ENCODE data around the gene GMNC.
"Not testable (repeated sequence)": the region's sequence is repeated elsewhere in the genome, so short reads cannot be mapped to it uniquely, and the experiment has no call there.

The GMNC gene

DNA sequence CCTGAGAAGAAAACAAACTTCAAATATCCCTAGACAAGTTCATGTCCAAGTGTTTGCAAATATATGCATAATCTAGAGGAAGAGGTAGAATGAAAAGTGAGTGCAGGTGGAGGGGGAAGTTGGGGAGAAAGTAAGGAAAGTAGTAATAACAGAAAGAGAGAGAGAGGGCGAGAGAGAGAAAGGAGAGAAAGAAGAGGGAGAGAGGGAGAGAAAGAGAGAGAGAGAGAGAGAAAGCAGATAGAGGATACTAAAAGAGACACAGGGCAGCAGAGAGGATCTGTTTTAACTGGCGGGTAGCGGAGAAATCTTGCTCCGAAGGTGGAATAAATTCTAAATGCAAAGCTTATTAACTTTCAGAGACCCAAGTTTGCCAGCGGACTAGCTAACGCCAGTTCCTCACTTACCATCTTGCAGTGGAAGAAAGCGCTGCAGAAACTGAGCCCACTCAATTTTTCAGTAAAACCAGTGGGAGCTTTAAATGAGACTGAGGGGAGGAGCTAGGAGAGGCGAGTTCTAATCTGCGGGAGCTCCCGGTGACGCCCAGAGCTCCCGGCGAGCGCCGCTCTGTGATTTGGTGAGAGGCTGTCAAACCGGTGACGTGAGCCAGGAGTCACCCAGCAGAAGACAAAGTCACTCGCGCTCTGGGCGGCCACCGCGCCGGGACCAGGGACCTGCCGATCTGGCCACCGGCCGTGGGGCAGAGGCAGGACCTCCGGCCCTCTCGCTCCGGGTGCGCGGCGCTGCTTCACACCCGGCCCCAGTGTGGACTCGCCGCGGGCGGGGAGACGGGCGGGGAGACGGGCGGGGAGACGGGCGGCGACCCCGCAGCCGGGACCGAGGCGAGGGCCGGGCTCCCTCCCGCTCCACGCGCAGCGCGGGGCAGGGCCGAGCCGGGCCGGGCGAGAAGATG is at the start of gene GMNC:
Gene GMNC, minus strand, starts transcription at position 486 of the 910 bp plus-strand sequence. Its CDS starts 79 bp downstream, at position 407.
- peak; percentile 20 for DNase-seq

DNA sequence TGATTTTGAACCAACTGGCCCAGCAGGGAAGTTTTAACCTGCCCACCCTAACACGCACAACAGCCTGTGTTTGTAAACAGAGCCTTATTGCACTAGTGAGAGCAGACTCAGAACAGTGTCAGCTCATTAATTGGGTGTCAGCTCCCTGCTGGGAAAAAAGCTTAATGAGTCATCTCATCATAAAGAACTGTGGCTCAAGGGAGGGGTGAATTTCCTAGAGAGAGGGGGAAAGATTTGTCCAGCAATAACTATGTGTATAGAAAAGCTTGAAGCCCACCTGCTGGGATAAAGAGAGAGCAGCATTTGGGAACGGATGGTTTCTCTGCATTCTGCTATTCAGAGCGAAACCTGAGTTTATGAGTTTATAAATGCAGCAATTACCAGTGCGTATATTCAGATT is 48.9 kb upstream of the GMNC start:
- no peak for DNase-seq

DNA sequence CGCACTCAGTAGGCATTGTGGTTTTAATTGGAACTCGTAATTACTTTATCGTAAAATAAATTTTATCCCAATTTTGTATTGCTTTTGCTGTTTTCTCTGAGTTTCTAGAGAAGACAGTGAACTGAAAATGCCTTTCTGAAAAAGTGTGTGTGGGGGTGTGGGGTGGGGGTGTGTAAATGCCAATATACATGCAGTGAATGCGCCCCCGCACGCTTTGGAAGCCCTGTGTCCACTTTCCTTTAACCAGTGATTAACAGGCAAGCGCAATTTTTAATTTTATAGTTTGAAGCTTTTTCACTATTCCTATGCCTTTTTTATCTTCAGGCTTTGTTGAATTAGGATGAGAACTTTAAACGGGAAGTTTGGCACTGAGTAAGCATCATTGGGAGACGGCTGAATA is 47.4 kb upstream of the GMNC start:
- no peak for DNase-seq

DNA sequence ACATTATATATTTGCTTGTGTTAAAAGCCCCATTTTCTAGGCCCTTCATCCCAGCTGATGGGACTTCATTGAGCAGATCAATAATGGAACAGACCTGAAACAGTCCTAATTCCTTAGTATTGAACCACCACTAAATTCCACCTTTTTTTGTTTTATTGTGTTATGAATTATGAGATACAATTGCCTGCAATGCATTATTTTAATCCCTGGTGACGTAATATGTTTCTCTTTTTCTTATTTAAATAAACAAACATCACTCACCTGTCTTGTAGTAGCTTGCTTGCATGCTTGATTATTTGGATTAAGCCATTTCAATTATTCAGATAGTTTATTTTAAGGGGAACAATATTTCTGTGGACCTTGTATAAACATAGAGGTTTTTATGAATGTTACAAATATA is 40.7 kb upstream of the GMNC start:
- no peak for DNase-seq

GRCh38 chr3:190902292-190902691 is 39.8 kb upstream of the GMNC start:
- no peak for DNase-seq

DNA sequence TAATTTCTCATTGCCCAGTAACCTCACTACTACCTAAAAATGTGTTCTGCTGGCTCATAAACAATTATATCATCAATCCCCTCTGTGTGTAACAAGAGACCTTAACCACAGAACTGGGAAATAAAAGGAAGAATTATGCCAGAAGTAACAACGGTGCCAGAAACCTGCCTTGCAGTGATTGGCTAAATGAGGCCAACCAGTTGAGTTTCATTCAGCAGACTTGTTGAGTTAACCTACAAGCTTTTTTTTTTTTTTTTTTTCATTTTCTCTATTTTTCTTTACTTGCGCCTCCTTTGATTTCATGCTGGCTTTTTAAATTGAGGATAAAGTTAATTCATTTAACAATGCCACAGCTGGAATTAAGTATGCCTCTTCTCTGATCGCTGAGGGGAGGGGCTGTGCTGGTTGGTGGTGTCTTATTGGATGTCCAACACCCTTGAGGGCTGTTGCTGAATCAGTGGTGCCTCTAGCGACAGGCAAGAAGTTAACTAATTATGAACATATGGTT is 30.0 kb upstream of the GMNC start:
- DNase-seq: no peak

DNA sequence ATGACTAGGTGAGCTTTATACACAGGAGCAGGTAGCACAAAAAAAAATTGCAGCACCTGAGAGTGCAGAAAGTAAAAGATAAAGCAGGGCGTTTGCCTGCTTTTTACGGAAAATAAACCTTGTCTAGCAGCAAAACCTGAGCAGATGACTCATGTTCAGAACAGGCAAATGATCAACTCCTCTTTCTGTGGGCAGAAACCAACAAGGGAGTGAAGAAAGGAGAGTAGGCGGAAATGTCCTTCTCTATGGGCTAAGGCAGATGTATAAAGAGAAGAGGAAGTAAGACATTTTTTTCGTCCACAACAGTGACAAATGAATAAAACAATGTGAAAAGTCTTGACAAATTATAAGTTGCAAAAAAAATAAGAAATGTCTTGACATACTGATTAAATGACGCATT is 24.5 kb upstream of the GMNC start:
- no peak for DNase-seq

- no peak for DNase-seq
These were observed 21.7 kb upstream of the GMNC start for GRCh38 chr3:190883973-190884832.

DNA sequence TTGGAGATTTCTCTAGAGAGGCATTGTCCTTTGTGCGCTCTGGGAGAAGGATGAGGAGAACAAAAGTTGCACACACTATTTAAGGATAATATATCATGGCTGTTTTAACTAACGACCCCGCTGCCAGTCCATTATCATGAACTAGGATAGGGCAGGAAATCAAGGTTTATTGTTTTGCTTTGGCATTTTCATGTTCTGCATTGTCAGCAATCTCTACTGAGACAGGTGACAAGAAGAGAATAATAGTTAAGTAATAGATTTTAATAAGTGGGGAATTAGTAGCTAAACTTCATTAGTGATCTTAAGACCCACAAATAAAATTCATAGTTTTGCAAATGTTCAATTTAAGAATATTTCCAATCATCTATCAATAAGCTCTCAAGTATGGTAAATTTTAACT is 20.6 kb upstream of the GMNC start:
- DNase-seq: no peak

GRCh38 chr3:190877925-190878324 is 15.4 kb upstream of the GMNC start:
- DNase-seq: no peak

- not testable (repeated sequence) for DNase-seq
These were observed 13.9 kb upstream of the GMNC start for GRCh38 chr3:190876433-190876832.

DNA sequence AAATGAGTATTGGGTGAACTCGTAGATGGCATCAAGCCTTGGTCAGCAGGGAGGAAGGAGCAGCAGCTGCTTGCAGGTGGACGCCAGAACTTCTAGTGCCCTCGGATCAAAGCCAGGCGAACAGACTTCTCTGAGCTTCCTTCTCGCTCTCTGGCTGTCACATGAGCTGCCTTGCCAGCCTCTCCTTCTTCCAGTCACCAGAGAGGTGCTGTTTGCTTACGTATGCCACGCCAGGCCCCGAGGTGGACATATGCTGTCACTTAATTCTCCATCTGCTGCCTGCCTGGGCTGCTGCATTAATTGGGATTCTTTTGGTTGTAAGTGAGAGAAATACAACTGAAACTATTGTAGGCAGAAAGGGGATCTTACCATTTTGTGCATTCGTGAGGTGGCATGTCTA is 12.6 kb upstream of the GMNC start:
- DNase-seq: not testable (repeated sequence)

- no peak for DNase-seq
These were observed 7.6 kb upstream of the GMNC start for GRCh38 chr3:190870127-190870526.

- DNase-seq: no peak
These were observed 4.6 kb upstream of the GMNC start for GRCh38 chr3:190867071-190867470.

- no peak for DNase-seq
These were observed 3.3 kb upstream of the GMNC start for GRCh38 chr3:190865828-190866227.

DNA sequence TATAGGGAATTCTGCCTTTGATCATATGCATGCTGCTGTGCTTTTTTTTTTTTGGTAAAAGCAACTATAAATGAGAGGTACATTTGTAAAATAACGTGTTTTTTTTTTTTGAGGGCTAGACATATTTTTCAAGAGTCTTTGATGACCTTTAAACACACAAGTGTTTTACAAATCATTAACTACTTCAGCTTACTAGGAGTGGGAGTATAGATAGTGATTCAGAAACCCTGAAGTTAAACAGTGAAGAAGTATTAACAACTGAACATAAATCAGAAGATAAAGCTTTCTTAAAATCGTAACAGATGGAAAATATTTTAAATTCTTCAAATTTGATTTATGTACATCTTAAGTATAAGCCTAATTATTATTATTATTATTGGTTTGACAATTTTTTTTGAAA is 2.9 kb upstream of the GMNC start:
- DNase-seq: no peak

DNA sequence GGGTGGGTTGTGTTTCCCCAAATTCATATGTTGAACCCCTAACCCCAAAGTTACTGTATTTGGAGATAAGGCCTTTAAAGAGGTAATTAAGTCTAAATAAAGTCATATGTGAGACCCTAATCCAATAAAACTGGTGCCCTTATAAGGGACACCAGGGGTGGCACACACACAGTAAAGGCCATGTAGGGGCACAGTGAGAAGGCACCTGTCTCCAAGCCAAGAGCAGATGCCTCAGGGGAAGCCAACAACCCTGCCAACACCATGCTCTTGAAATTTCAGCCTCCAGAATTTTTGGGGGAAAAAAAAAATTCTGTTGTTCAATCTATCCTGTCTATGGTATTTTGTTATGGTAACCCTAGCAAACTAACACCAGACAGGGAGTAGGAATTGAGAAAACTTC is 1.5 kb upstream of the GMNC start:
- DNase-seq: no peak

GRCh38 chr3:190863119-190863465 is 598 bp upstream of the GMNC start:
- DNase-seq: no peak

DNA sequence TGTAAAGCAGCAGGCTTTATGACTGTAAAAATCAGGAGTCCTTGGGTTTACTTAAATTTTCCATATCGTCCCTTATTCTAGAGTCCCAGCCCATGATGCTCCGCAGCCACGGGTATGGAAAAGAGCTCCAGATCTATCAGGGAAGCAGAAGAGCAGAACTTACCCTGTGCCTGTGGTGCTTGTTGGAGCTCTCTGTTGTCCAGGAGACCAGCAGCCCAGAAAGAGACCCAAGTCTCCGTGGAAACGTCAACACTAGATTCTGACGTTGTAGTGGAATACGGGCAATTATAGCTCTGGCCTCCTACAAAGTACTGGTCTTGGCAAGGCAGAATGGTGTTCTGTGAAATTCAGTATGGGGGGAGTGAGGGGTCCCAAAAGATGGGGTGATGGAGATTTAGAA is 2.0 kb downstream of the GMNC start:
- no peak for DNase-seq

DNA sequence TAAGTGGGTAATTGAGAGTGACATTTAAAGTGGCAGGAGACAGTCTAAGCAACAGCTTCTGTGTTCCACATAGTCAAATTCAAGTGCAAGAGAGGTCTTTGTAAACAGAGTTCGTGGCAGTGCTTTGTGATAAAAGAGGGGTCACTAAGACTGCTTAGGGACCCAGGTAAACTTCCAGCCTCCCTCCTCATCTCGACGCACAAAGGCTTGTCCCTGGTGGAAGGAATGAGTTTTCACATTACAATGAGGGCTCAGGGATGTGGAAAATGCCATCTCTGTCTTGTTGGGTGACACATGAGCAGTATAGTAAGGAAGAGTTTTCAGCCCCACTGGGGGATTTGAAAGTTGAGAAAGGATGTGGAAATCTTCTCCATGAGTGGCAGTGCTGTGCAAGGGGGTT is 7.3 kb downstream of the GMNC start:
- no peak for DNase-seq

GRCh38 chr3:190854062-190854461 is 8.4 kb downstream of the GMNC start:
- no peak for DNase-seq

DNA sequence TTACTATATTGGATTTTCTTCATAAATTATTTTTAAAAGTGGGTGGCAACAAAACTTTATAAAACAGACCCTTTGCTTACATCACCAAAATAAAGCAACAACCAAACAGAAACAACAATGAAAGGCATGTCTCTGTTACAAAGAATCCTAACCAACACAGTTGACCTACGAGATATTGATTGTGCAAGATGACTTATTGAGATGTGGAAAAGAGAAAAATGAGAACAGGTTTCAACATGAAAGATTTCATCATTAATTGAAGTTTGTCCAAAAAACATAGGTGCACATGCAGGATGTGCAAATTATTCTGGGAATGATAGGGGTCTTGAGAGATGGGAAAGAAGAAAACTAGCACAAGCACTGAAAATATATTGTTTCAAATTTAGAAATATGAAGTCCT is 9.0 kb downstream of the GMNC start:
- DNase-seq: no peak

DNA sequence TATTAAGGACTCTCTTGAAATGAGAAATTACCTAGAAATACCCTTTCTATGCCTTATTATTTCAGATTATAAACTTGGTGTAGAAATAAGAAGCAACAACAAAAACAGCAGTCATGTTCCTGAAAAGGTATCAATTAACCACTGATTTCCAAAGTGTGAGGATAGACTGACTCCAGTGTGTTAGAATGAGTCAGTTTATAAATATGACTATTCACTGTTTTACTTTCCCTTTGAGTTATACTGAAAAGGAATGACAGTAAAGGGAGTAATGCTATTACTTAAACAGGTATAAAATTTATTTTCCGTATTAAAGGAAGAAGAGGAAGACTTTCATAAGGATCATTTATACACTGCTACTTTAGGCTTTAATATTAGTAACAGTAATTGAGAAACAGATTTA is 12.9 kb downstream of the GMNC start:
- DNase-seq: no peak

DNA sequence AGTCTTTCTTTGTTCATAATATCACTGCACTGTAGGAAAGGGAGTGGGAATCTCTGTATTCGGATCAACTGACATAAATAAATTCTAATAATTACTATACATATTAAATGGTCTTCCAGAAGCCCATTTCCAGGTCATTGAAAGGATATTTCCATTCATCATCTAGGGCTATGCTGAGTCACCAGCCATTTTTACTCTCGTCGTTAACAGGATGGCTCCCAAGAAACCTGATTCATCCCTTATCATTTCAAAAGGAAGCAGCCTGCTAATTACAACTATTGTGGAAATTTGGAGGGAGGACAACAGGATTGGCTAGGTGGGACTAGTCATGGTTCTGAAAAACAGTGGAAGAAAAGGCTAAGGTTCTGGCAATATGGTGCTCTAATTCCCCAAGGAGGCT is 13.6 kb downstream of the GMNC start:
- no peak for DNase-seq
